ENCODE data around the gene PTBP1. TPM values are rescaled to one million over a fixed set of nuclear protein-coding genes. Genes with fewer than 3 reads are reported as not detected.

The PTBP1 gene
- total RNA-seq, 1 donor from 2014 or later = 237 TPM

DNA sequence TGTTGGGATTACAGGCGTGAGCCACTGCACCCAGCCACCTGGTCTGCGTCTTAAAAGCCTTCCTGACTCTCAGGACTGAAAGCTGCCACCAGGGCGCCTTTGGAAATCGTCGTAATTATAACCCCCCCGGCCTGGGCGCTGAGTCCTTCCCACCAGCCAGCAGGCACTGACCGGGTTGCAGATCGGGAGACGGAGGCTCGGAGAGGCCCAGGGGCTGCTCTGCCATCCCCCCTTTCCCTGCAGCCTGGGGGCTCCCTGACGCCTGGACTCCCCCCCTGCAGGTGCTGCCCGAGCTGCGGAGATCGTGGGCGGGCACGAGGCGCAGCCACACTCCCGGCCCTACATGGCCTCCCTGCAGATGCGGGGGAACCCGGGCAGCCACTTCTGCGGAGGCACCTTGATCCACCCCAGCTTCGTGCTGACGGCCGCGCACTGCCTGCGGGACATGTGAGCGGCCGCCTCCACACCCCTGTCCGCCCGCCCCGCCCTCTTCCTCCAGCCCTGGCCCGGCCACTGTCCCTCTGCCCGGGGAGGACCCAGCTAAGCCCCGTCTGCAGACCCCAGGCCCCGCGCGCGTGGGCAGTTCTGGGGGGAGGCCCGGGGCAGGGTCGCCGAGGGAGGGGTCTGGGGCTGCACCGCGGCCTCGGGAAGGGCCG, 46.1 kb downstream of the PTBP1 start:
- H3K4me1 Mint-ChIP-seq = peaks cover 17% of the 10 kb centered on the region
- H3K9ac ChIP-seq = no peak overlapping the region
- peak overlapping the region; percentile 77 for H3K4me3 Mint-ChIP-seq
- H4K20me1 ChIP-seq (ENCODE audit: low read depth) = no peaks in the 10 kb centered on the region
- H3K4me1 ChIP-seq = peaks cover 3% of the 10 kb centered on the region
- H3K4me2 ChIP-seq = peak overlapping the region; percentile 83
- DNase-seq (ENCODE audit: low spot score) = peak; percentile 79
- H3K9me3 ChIP-seq (ENCODE audit: low read depth) = no peaks in the 10 kb centered on the region
- H3K27me3 ChIP-seq = peaks cover 46% of the 10 kb centered on the region
- H2AFZ ChIP-seq (replicated peaks) = no peak overlapping the region
- H3K4me3 ChIP-seq = peak overlapping the region; percentile 41
- peaks cover 3% of the 10 kb centered on the region for H3K9me3 Mint-ChIP-seq
- no peak overlapping the region for H3K27ac Mint-ChIP-seq
- TF ChIP-seq EZH2phosphoT487 (IDR thresholded peaks at IDR 0.05) (no peak), EZH2 (IDR thresholded peaks at IDR 0.05) (peak; percentile 65), CTCF (IDR thresholded peaks at IDR 0.05) (peak; percentile 15)
- H3F3A ChIP-seq (ENCODE audit: low read depth) = peaks cover 18% of the 10 kb centered on the region
- H3K27me3 Mint-ChIP-seq (ENCODE audit: insufficient read depth, low read depth) = peaks cover 32% of the 10 kb centered on the region
- H3K79me2 ChIP-seq (ENCODE audit: low read depth) = no peaks in the 10 kb centered on the region
- no peak overlapping the region for H3K27ac ChIP-seq
- no peaks in the 10 kb centered on the region for H3K36me3 Mint-ChIP-seq
- H3K36me3 ChIP-seq = no peaks in the 10 kb centered on the region

DNA sequence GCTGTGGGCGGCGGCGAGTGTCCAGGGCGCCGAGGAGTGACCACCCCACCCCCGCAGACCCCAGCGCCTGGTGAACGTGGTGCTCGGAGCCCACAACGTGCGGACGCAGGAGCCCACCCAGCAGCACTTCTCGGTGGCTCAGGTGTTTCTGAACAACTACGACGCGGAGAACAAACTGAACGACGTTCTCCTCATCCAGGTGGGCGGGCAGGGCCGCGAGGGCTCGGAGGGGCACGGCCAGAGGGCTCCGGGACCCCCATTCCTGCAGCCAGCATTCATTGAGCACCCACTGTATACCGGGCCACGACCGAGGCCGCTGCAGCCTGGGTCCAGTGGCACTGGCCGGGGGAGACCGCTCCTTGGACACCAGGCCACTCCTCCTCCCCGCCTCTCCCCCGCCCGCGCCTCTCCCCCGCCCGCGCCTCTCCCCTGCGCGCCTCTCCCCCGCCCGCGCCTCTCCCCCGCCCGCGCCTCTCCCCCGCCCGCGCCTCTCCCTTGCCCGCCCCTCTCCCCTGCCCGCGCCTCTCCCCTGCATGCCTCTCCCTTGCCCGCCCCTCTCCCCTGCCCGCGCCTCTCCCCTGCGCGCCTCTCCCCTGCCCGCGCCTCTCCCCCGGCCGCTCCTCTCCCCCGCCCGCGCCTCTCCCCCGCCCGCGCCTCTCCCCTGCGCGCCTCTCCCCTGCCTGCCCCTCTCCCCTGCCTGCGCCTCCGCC, 46.7 kb downstream of the PTBP1 start:
- TF ChIP-seq EZH2phosphoT487 (IDR thresholded peaks at IDR 0.05) = no peak
- no peak for TF ChIP-seq CTCF (IDR thresholded peaks at IDR 0.05)
- peak; percentile 36 for TF ChIP-seq EZH2 (IDR thresholded peaks at IDR 0.05)
- peaks cover 18% of the 10 kb centered on the region for H3F3A ChIP-seq (ENCODE audit: low read depth)
- peaks cover 3% of the 10 kb centered on the region for H3K4me1 ChIP-seq
- Mint-ChIP-seq H3K27me3 (ENCODE audit: insufficient read depth, low read depth) (peaks cover 32% of the 10 kb centered on the region), H3K4me1 (peaks cover 17% of the 10 kb centered on the region), H3K4me3 (peak overlapping the region; percentile 64), H3K9me3 (peaks cover 3% of the 10 kb centered on the region), H3K36me3 (no peaks in the 10 kb centered on the region), H3K27ac (no peak overlapping the region)
- peak overlapping the region; percentile 41 for H3K4me3 ChIP-seq
- H3K9me3 ChIP-seq (ENCODE audit: low read depth) = no peaks in the 10 kb centered on the region
- no peaks in the 10 kb centered on the region for H3K36me3 ChIP-seq
- no peak overlapping the region for H3K9ac ChIP-seq
- DNase-seq (ENCODE audit: low spot score) = peak; percentile 42
- H4K20me1 ChIP-seq (ENCODE audit: low read depth) = no peaks in the 10 kb centered on the region
- no peak overlapping the region for H2AFZ ChIP-seq (replicated peaks)
- H3K79me2 ChIP-seq (ENCODE audit: low read depth) = no peaks in the 10 kb centered on the region
- peak overlapping the region; percentile 83 for H3K4me2 ChIP-seq
- peaks cover 46% of the 10 kb centered on the region for H3K27me3 ChIP-seq
- no peak overlapping the region for H3K27ac ChIP-seq

GRCh38 chr19:844546-844971, 47.3 kb downstream of the PTBP1 start:
- Histone ChIP-seq H3K4me1 (peaks cover 3% of the 10 kb centered on the region), H3K79me2 (ENCODE audit: low read depth) (no peaks in the 10 kb centered on the region), H4K20me1 (ENCODE audit: low read depth) (no peaks in the 10 kb centered on the region), H3K9me3 (ENCODE audit: low read depth) (no peaks in the 10 kb centered on the region), H3K27ac (no peak overlapping the region), H3K4me2 (no peak overlapping the region), H3K27me3 (peaks cover 46% of the 10 kb centered on the region), H3K36me3 (no peaks in the 10 kb centered on the region), H2AFZ (replicated peaks) (no peak overlapping the region), H3K4me3 (no peak overlapping the region), H3F3A (ENCODE audit: low read depth) (peaks cover 18% of the 10 kb centered on the region), H3K9ac (no peak overlapping the region)
- TF ChIP-seq EZH2phosphoT487 (IDR thresholded peaks at IDR 0.05) (no peak), CTCF (IDR thresholded peaks at IDR 0.05) (no peak), EZH2 (IDR thresholded peaks at IDR 0.05) (no peak)
- peak overlapping the region; percentile 57 for H3K4me3 Mint-ChIP-seq
- peaks cover 3% of the 10 kb centered on the region for H3K9me3 Mint-ChIP-seq
- H3K27ac Mint-ChIP-seq = no peak overlapping the region
- peak; percentile 46 for DNase-seq (ENCODE audit: low spot score)
- peaks cover 17% of the 10 kb centered on the region for H3K4me1 Mint-ChIP-seq
- H3K36me3 Mint-ChIP-seq = no peaks in the 10 kb centered on the region
- H3K27me3 Mint-ChIP-seq (ENCODE audit: insufficient read depth, low read depth) = peaks cover 32% of the 10 kb centered on the region

Measured in neural progenitor cell (in vitro differentiated cells).